H4 (cell line): ENCODE measurements around the gene RUFY3. TPM values are rescaled to one million over a fixed set of nuclear protein-coding genes. Genes with fewer than 3 reads are reported as not detected.
"Not testable (repeated sequence)": the region's sequence is repeated elsewhere in the genome, so short reads cannot be mapped to it uniquely, and the experiment has no call there.

ENCODE experiments used
- DNase-seq: peaks from one replicate; pipeline ENCODE4 v3.0.0-alpha.2; 2015; ENCODE audit warnings: low spot score
- total RNA-seq: library from RNA; depleted of rRNA; stranded (reverse); fragments of >200 nt; shearing (Covaris generic); gene quantifications from 2 replicates; pipeline ENCODE4 v1.2.3, GENCODE V29; 2014; rRNA removed

The RUFY3 gene
- 12.0 and 15.5 TPM in 2 replicates for total RNA-seq

GRCh38 chr4:70721747-70722146 lies at the start of gene RUFY3:
Gene RUFY3, plus strand, starts transcription at chr4:70721964. Its CDS starts 610 bp downstream, at chr4:70722574.
- DNase-seq, result peak; percentile 93

GRCh38 chr4:70674191-70674590 lies 47.6 kb upstream of the RUFY3 start:
- no peak for DNase-seq

GRCh38 chr4:70674731-70675130 lies 47.0 kb upstream of the RUFY3 start:
- DNase-seq, result no peak

GRCh38 chr4:70676554-70677090 lies 45.1 kb upstream of the RUFY3 start:
- DNase-seq, result no peak

GRCh38 chr4:70678383-70678999 lies 43.3 kb upstream of the RUFY3 start:
- no peak for DNase-seq

- DNase-seq, result no peak
Measured at GRCh38 chr4:70680934-70681333, 40.8 kb upstream of the RUFY3 start.

- no peak for DNase-seq
Measured at GRCh38 chr4:70681704-70682103, 40.1 kb upstream of the RUFY3 start.

GRCh38 chr4:70682142-70682541 lies 39.6 kb upstream of the RUFY3 start:
- not testable (repeated sequence) for DNase-seq

GRCh38 chr4:70687392-70687791 lies 34.4 kb upstream of the RUFY3 start:
- no peak for DNase-seq

GRCh38 chr4:70687821-70688794 lies 33.7 kb upstream of the RUFY3 start, which contains the start of gene UTP3:
Gene UTP3, plus strand, starts transcription at chr4:70688532. Its CDS starts 146 bp downstream, at chr4:70688678.
- DNase-seq, result peak; percentile 98

GRCh38 chr4:70688795-70689231 lies 33.0 kb upstream of the RUFY3 start:
- no peak for DNase-seq

- DNase-seq, result no peak
Measured at GRCh38 chr4:70691661-70692060, 30.1 kb upstream of the RUFY3 start.

GRCh38 chr4:70694633-70695032 lies 27.1 kb upstream of the RUFY3 start:
- DNase-seq, result not testable (repeated sequence)

- DNase-seq, result not testable (repeated sequence)
Measured at GRCh38 chr4:70698435-70698834, 23.3 kb upstream of the RUFY3 start.

GRCh38 chr4:70700712-70701111 lies 21.1 kb upstream of the RUFY3 start:
- no peak for DNase-seq

- DNase-seq, result no peak
Measured at GRCh38 chr4:70701271-70701670, 20.5 kb upstream of the RUFY3 start.

GRCh38 chr4:70702592-70702991 lies 19.2 kb upstream of the RUFY3 start:
- not testable (repeated sequence) for DNase-seq

GRCh38 chr4:70703619-70704214 lies 18.0 kb upstream of the RUFY3 start:
- DNase-seq, result peak; percentile 24

- DNase-seq, result peak; percentile 55
Measured at GRCh38 chr4:70704215-70704930, 17.4 kb upstream of the RUFY3 start.

GRCh38 chr4:70704931-70705182 lies 16.9 kb upstream of the RUFY3 start:
- no peak for DNase-seq

- DNase-seq, result peak; percentile 60
Measured at GRCh38 chr4:70705183-70706043, 16.4 kb upstream of the RUFY3 start.
